ENCODE data around the gene FALEC.

The FALEC gene

GRCh38 chr1:150529017-150529416 lies 13.5 kb downstream of the FALEC start:
- intact Hi-C loops (cut with DNase I; ENCODE audit: low total_unique reads): no loop called here
- no peak overlapping the region for H3K27ac ChIP-seq

GRCh38 chr1:150530491-150531159 lies 15.1 kb downstream of the FALEC start:
- H3K4me1 ChIP-seq: peaks cover 0 to 43% (median 21%) of the 10 kb centered on the region in 4 donors
- H3K27ac ChIP-seq: no peak overlapping the region
- H3K9me3 ChIP-seq: no peaks in the 10 kb centered on the region
- no peak for DNase-seq
- no peak for TF ChIP-seq CTCF (IDR thresholded peaks at IDR 0.05)
- intact Hi-C loops (cut with DNase I; ENCODE audit: low total_unique reads): loop anchor here (5.0 kb wide), 1 partner anchor 68 kb away; no protein-coding TSS in a partner anchor
- no peaks in the 10 kb centered on the region for H3K36me3 ChIP-seq
- no peaks in the 10 kb centered on the region for H3K27me3 ChIP-seq
- no peak overlapping the region for H3K4me3 ChIP-seq

More at GRCh38 chr1:150529017-150529416, 13.5 kb downstream of the FALEC start:
- Histone ChIP-seq H3K36me3 (no peaks in the 10 kb centered on the region), H3K27me3 (no peaks in the 10 kb centered on the region), H3K4me3 (no peak overlapping the region), H3K9me3 (no peaks in the 10 kb centered on the region), H3K4me1 (peaks cover 0 to 26% (median 17%) of the 10 kb centered on the region in 4 donors)
- TF ChIP-seq CTCF (IDR thresholded peaks at IDR 0.05): no peak
- DNase-seq: no peak

- Histone ChIP-seq H3K27ac (peak overlapping the region; percentile 30 to 75), H3K9me3 (no peaks in the 10 kb centered on the region), H3K4me1 (peaks cover 0 to 63% (median 28%) of the 10 kb centered on the region in 4 donors), H3K27me3 (no peaks in the 10 kb centered on the region), H3K4me3 (no peak overlapping the region), H3K36me3 (no peaks in the 10 kb centered on the region)
- intact Hi-C loops (cut with DNase I; ENCODE audit: low total_unique reads): loop anchor here (5.0 kb wide), 1 partner anchor 71 kb away; no protein-coding TSS in a partner anchor
- DNase-seq: no peak
- no peak for TF ChIP-seq CTCF (IDR thresholded peaks at IDR 0.05)
Observed at GRCh38 chr1:150532860-150533259, 17.3 kb downstream of the FALEC start.

- H3K4me1 ChIP-seq: peaks cover 0 to 73% (median 32%) of the 10 kb centered on the region in 4 donors
- peak overlapping the region in 1 of 2 donors; percentile 88 for H3K27ac ChIP-seq
Observed at GRCh38 chr1:150534002-150534401, 18.4 kb downstream of the FALEC start.

GRCh38 chr1:150535511-150536287 lies 20.1 kb downstream of the FALEC start:
- no peak for TF ChIP-seq CTCF (IDR thresholded peaks at IDR 0.05)
- Histone ChIP-seq H3K27ac (peak overlapping the region in 1 of 2 donors; percentile 88), H3K4me1 (peaks cover 0 to 70% (median 32%) of the 10 kb centered on the region in 4 donors), H3K4me3 (no peak overlapping the region), H3K36me3 (no peaks in the 10 kb centered on the region), H3K27me3 (no peaks in the 10 kb centered on the region), H3K9me3 (no peaks in the 10 kb centered on the region)
- no peak for DNase-seq
- intact Hi-C loops (cut with DNase I; ENCODE audit: low total_unique reads): no loop called here

More at GRCh38 chr1:150534002-150534401, 18.4 kb downstream of the FALEC start:
- no peak for TF ChIP-seq CTCF (IDR thresholded peaks at IDR 0.05)
- Histone ChIP-seq H3K4me3 (no peak overlapping the region), H3K27me3 (no peaks in the 10 kb centered on the region), H3K36me3 (no peaks in the 10 kb centered on the region), H3K9me3 (no peaks in the 10 kb centered on the region)
- no peak for DNase-seq
- intact Hi-C loops (cut with DNase I; ENCODE audit: low total_unique reads): loop anchor here (5.0 kb wide), 1 partner anchor 72 kb away; no protein-coding TSS in a partner anchor

All from tibial artery (tissue), 4 donors.